CD8-positive, alpha-beta memory T cell (primary cell): Measurements from ENCODE around the gene C1QTNF8. TPM values are rescaled to one million over a fixed set of nuclear protein-coding genes. Genes with fewer than 3 reads are reported as not detected.

Source experiments
- CTCF ChIA-PET: fragments of 350-600 bp; sonication (Branson Sonifier 250); formaldehyde crosslinking; loops from one replicate; lab custom pipeline; 2021; ENCODE audit warnings: antibody characterized with exemption; lab: Charles Lee
- POLR2A ChIA-PET: fragments of 350-600 bp; sonication (Branson Sonifier 250); formaldehyde crosslinking; loops from one replicate; lab custom pipeline; 2021; ENCODE audit warnings: antibody characterized with exemption; lab: Charles Lee
- DNase-seq, 5 donors: peaks; one replicate each; pipeline versions ENCODE4 v3.0.0 to v3.0.0-alpha.2; 2020 to 2022; ENCODE audit warnings: mixed read lengths in 1 of 5
- H3K27ac ChIP-seq: one replicate; pipeline ENCODE4 v1.7.0; 2013; ENCODE audit warnings: low read depth, mild to moderate bottlenecking, low read length, moderate library complexity
- H3K27me3 ChIP-seq: 2 replicates; pipeline ENCODE4 v1.7.0; 2013; ENCODE audit warnings: low read length, mild to moderate bottlenecking; ENCODE audit not compliant: insufficient read depth, poor library complexity, severe bottlenecking
- H3K36me3 ChIP-seq: 2 replicates; pipeline ENCODE4 v1.7.0; 2013; ENCODE audit warnings: mild to moderate bottlenecking, low read length, moderate library complexity; ENCODE audit not compliant: insufficient read depth
- H3K4me1 ChIP-seq: 2 replicates; pipeline ENCODE4 v1.7.0; 2013; ENCODE audit warnings: mild to moderate bottlenecking, low read length, moderate library complexity; ENCODE audit not compliant: insufficient read depth
- H3K4me3 ChIP-seq: 2 replicates; pipeline ENCODE4 v1.7.0; 2013; ENCODE audit warnings: mild to moderate bottlenecking, low read length
- H3K9me3 ChIP-seq: 2 replicates; pipeline ENCODE4 v1.7.0; 2013; ENCODE audit warnings: mild to moderate bottlenecking, low read length
- H3K27ac Mint-ChIP-seq, 8 donors: one replicate each; pipeline ENCODE4 v1.8.0; 2020 to 2021; ENCODE audit warnings: mixed read lengths in 8 of 8, mild to moderate bottlenecking in 6 of 8, inconsistent platforms in 3 of 8, moderate library complexity in 3 of 8
- H3K27me3 Mint-ChIP-seq, 2 donors: one replicate each; pipeline ENCODE4 v1.8.0; 2020 to 2021; ENCODE audit warnings: mixed read lengths in 2 of 2, mild to moderate bottlenecking in 1 of 2, moderate library complexity in 1 of 2
- H3K36me3 Mint-ChIP-seq, 3 donors: one replicate each; pipeline ENCODE4 v1.8.0; 2020 to 2021; ENCODE audit warnings: mixed read lengths in 3 of 3, inconsistent platforms in 1 of 3, mild to moderate bottlenecking in 1 of 3
- H3K4me1 Mint-ChIP-seq, 3 donors: one replicate each; pipeline ENCODE4 v1.8.0; 2020 to 2021; ENCODE audit warnings: mixed read lengths in 3 of 3, inconsistent platforms in 1 of 3, mild to moderate bottlenecking in 1 of 3
- H3K4me3 Mint-ChIP-seq, 7 donors: one replicate each; pipeline ENCODE4 v1.8.0; 2020 to 2021; ENCODE audit warnings: mixed read lengths in 7 of 7, mild to moderate bottlenecking in 6 of 7, moderate library complexity in 4 of 7, inconsistent platforms in 2 of 7
- H3K9me3 Mint-ChIP-seq, 5 donors: one replicate each; pipeline ENCODE4 v1.8.0; 2020 to 2022; ENCODE audit warnings: mixed read lengths in 5 of 5, mild to moderate bottlenecking in 3 of 5, moderate library complexity in 2 of 5, inconsistent platforms in 1 of 5
- polyA plus RNA-seq: library from polyadenylated mRNA; unstranded; fragments of 300-500 nt; fragmentation: Illumina TruSeq; gene quantifications from one replicate; pipeline ENCODE4 v1.2.3, GENCODE V29; 2021
- total RNA-seq, 2 experiments: library from RNA; stranded (reverse); gene quantifications; one replicate each; pipeline ENCODE4 v1.2.3, GENCODE V29; 2021

C1QTNF8 gene
- total and polyA plus RNA-seq, 3 experiments from 2014 or later: not detected

- no peak overlapping the region for H3K4me3 Mint-ChIP-seq
- no peaks in the 10 kb centered on the region for H3K9me3 ChIP-seq
- no peaks in the 10 kb centered on the region for H3K9me3 Mint-ChIP-seq
- H3K27ac ChIP-seq: no peak overlapping the region
- no peaks in the 10 kb centered on the region for H3K4me1 Mint-ChIP-seq
- H3K4me1 ChIP-seq: no peaks in the 10 kb centered on the region
- no peak for DNase-seq
- no peaks in the 10 kb centered on the region for H3K36me3 ChIP-seq
- H3K27me3 ChIP-seq: no peaks in the 10 kb centered on the region
- no peak overlapping the region for H3K27ac Mint-ChIP-seq
- CTCF ChIA-PET: no interaction called here
- POLR2A ChIA-PET: no interaction called here
- no peaks in the 10 kb centered on the region for H3K27me3 Mint-ChIP-seq
- no peaks in the 10 kb centered on the region for H3K36me3 Mint-ChIP-seq
- no peak overlapping the region for H3K4me3 ChIP-seq
Observed at GRCh38 chr16:1117926-1118325, 21.9 kb upstream of the C1QTNF8 start.

DNA sequence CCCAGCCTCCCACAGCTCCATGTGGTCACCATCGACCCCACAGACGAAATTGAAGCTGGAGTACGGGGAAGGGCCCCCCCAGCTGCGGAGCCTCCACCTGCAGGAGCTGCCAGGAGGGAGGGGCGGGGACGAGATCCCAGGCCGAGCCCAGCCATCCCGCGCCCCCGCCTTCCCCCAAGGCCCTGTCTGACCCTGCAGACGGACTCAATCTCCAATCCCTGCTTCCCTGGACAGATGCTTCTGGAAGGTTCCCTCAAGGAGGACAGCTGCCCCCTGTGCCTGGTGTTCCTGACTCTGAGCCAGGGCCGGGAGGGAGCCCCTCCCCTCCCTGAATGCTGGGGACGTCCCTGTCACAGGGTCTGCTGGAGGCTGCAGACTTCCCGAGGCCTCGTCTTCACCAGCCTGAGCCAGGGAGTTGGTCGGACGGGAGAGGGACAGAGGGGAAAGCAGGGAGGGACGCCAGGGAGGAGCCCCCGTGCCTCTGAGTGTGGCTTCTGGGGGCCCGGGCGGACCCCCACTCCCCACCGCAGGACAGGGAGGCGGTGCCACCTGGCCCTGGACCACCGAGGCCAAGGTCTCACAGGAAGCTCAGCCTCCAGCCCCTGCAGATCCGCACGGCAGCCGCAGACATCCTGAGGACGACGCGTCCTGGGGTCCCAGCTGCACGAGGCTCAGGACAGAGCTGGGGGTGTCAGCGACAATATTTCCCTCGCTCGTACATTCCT is 21.3 kb upstream of the C1QTNF8 start:
- Histone ChIP-seq H3K27me3 (no peaks in the 10 kb centered on the region), H3K4me3 (no peak overlapping the region), H3K4me1 (no peaks in the 10 kb centered on the region), H3K27ac (no peak overlapping the region), H3K9me3 (no peaks in the 10 kb centered on the region), H3K36me3 (no peaks in the 10 kb centered on the region)
- H3K4me1 Mint-ChIP-seq: no peaks in the 10 kb centered on the region
- ChIA-PET CTCF (no interaction called here), POLR2A (no interaction called here)
- no peaks in the 10 kb centered on the region for H3K27me3 Mint-ChIP-seq
- no peak overlapping the region for H3K27ac Mint-ChIP-seq
- H3K4me3 Mint-ChIP-seq: no peak overlapping the region
- H3K36me3 Mint-ChIP-seq: no peaks in the 10 kb centered on the region
- H3K9me3 Mint-ChIP-seq: no peaks in the 10 kb centered on the region
- no peak for DNase-seq

DNA sequence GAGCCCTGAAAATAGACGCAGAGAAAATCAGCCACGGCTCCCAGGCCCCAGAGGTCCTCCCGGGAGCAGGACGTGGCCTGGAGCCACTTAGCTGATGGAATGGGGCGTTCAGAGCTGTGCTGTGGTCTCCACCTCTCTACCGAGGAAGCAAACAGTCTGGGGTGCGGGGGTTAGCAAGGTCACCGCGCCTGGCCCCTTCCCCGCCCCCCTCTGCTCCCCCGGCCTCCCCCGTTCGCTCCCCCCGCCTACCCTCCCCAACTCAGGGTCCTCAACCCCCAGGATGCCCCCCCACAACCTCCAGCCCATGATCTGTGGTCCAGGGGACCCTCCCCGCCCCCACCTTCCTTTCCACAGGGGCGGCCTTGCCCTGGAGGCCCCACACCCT is 20.6 kb upstream of the C1QTNF8 start:
- no peaks in the 10 kb centered on the region for H3K27me3 ChIP-seq
- no peak for DNase-seq
- H3K4me1 ChIP-seq: no peaks in the 10 kb centered on the region
- no peak overlapping the region for H3K27ac ChIP-seq
- Mint-ChIP-seq H3K27ac (no peak overlapping the region), H3K4me1 (no peaks in the 10 kb centered on the region), H3K9me3 (no peaks in the 10 kb centered on the region), H3K36me3 (no peaks in the 10 kb centered on the region), H3K27me3 (no peaks in the 10 kb centered on the region), H3K4me3 (no peak overlapping the region)
- ChIA-PET CTCF (no interaction called here), POLR2A (no interaction called here)
- H3K36me3 ChIP-seq: no peaks in the 10 kb centered on the region
- H3K9me3 ChIP-seq: no peaks in the 10 kb centered on the region
- no peak overlapping the region for H3K4me3 ChIP-seq

DNA sequence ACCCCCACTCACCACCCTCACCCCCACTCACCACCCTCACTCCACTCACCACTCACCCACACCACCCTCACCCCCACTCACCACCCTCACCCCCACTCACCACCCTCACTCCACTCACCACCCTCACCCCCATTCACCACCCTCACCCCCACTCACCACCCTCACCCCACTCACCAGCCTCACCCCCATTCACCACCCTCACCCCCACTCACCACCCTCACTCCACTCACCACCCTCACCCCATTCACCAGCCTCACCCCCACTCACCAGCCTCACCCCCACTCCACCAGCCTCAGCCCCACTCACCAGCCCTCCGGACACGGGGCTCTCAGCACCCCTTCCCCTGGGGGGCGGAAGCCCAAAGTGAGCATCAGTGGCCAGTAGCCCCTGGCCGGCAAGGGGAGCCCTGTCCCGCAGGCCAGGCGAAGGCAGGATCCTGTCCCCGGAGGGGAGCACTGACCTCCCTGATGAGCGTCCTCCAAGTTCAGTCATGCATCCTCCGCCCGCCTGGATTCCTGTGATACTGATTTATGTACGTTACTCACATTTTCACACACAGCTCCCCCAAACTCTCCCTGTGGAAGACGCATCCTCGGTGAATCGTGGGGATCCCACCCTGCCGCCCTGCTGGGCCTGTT is 18.0 kb upstream of the C1QTNF8 start:
- POLR2A ChIA-PET: no interaction called here
- H3K9me3 ChIP-seq: no peaks in the 10 kb centered on the region
- H3K36me3 Mint-ChIP-seq: no peaks in the 10 kb centered on the region
- no peaks in the 10 kb centered on the region for H3K4me1 ChIP-seq
- H3K36me3 ChIP-seq: no peaks in the 10 kb centered on the region
- no peak overlapping the region for H3K27ac ChIP-seq
- H3K9me3 Mint-ChIP-seq: no peaks in the 10 kb centered on the region
- H3K4me3 Mint-ChIP-seq: no peak overlapping the region
- CTCF ChIA-PET: no interaction called here
- H3K27me3 ChIP-seq: no peaks in the 10 kb centered on the region
- DNase-seq: no peak
- H3K4me3 ChIP-seq: no peak overlapping the region
- H3K27ac Mint-ChIP-seq: no peak overlapping the region
- no peaks in the 10 kb centered on the region for H3K4me1 Mint-ChIP-seq
- peaks cover 3 to 4% of the 10 kb centered on the region in 2 donors for H3K27me3 Mint-ChIP-seq

DNA sequence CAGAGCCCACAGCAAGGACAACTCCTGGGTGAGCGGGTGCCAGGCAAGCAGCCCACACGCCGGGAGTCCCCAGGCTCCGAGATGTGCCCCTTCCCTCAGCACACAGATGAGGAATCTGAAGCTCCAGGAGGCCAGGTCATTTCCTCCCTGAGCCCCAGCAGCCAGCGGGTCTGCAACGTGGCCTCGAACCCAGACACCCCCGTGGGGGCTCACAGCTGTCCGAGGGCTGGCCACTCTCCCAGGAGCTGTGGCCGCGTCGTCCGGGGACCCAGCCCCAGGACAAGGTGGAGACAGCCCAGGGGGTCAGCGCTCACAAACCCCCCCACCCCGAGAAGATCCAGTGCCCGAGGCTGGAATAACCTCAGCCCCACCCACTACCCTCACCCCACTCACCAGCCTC is 17.4 kb upstream of the C1QTNF8 start:
- Histone ChIP-seq H3K4me1 (no peaks in the 10 kb centered on the region), H3K27ac (no peak overlapping the region), H3K4me3 (no peak overlapping the region), H3K27me3 (no peaks in the 10 kb centered on the region), H3K9me3 (no peaks in the 10 kb centered on the region), H3K36me3 (no peaks in the 10 kb centered on the region)
- POLR2A ChIA-PET: no interaction called here
- no peak for DNase-seq
- Mint-ChIP-seq H3K27ac (no peak overlapping the region), H3K27me3 (peaks cover 3 to 4% of the 10 kb centered on the region in 2 donors), H3K4me1 (no peaks in the 10 kb centered on the region), H3K36me3 (no peaks in the 10 kb centered on the region), H3K4me3 (no peak overlapping the region), H3K9me3 (no peaks in the 10 kb centered on the region)
- CTCF ChIA-PET: no interaction called here

GRCh38 chr16:1112506-1113184 is 16.6 kb upstream of the C1QTNF8 start:
- Mint-ChIP-seq H3K27ac (no peak overlapping the region), H3K4me3 (no peak overlapping the region), H3K36me3 (no peaks in the 10 kb centered on the region), H3K9me3 (no peaks in the 10 kb centered on the region), H3K27me3 (peaks cover 3 to 4% of the 10 kb centered on the region in 2 donors), H3K4me1 (no peaks in the 10 kb centered on the region)
- ChIA-PET CTCF (interaction anchor here (0.6 kb wide), 1 partner anchor 10 kb away, joined by 3 read pairs; no protein-coding TSS in a partner anchor), POLR2A (no interaction called here)
- no peak overlapping the region for H3K27ac ChIP-seq
- no peaks in the 10 kb centered on the region for H3K27me3 ChIP-seq
- H3K9me3 ChIP-seq: no peaks in the 10 kb centered on the region
- no peak for DNase-seq
- H3K4me1 ChIP-seq: no peaks in the 10 kb centered on the region
- no peak overlapping the region for H3K4me3 ChIP-seq
- no peaks in the 10 kb centered on the region for H3K36me3 ChIP-seq

- H3K4me3 Mint-ChIP-seq: no peak overlapping the region
- no peaks in the 10 kb centered on the region for H3K36me3 Mint-ChIP-seq
- ChIA-PET CTCF (no interaction called here), POLR2A (no interaction called here)
- H3K9me3 Mint-ChIP-seq: no peaks in the 10 kb centered on the region
- no peak overlapping the region for H3K27ac Mint-ChIP-seq
- H3K27me3 ChIP-seq: no peaks in the 10 kb centered on the region
- no peak overlapping the region for H3K27ac ChIP-seq
- H3K4me3 ChIP-seq: no peak overlapping the region
- peaks cover 3 to 4% of the 10 kb centered on the region in 2 donors for H3K27me3 Mint-ChIP-seq
- no peaks in the 10 kb centered on the region for H3K36me3 ChIP-seq
- no peak for DNase-seq
- no peaks in the 10 kb centered on the region for H3K4me1 ChIP-seq
- no peaks in the 10 kb centered on the region for H3K9me3 ChIP-seq
- H3K4me1 Mint-ChIP-seq: no peaks in the 10 kb centered on the region
Observed at GRCh38 chr16:1109648-1110047, 13.6 kb upstream of the C1QTNF8 start.
